CD4-positive, alpha-beta T cell treated with Interleukin-21 for 1 hour (primary cell): Measurements from ENCODE around the gene ERAP2.

Experiments
- DNase-seq: peaks from one replicate; pipeline ENCODE4 v3.0.0-alpha.2; 2020

ERAP2 gene

GRCh38 chr5:96934708-96935558, 58.6 kb downstream of the ERAP2 start:
- peak; percentile 96 for DNase-seq

GRCh38 chr5:96935559-96936430, 59.5 kb downstream of the ERAP2 start, which contains the start of gene LNPEP:
TSS of gene LNPEP (plus strand) at chr5:96936080. CDS start at chr5:96936156, 76 bp downstream.
- DNase-seq: peak; percentile 96

- DNase-seq: peak; percentile 49
These were observed 60.4 kb downstream of the ERAP2 start for GRCh38 chr5:96936431-96937320.

- no peak for DNase-seq
These were observed 64.3 kb downstream of the ERAP2 start for GRCh38 chr5:96940586-96940985.

GRCh38 chr5:96941140-96941539, 64.8 kb downstream of the ERAP2 start:
- DNase-seq: no peak

- DNase-seq: no peak
These were observed 65.8 kb downstream of the ERAP2 start for GRCh38 chr5:96942078-96942477.

GRCh38 chr5:96942911-96943310, 66.6 kb downstream of the ERAP2 start:
- no peak for DNase-seq

GRCh38 chr5:96943799-96944198, 67.5 kb downstream of the ERAP2 start:
- no peak for DNase-seq

GRCh38 chr5:96945144-96945897, 69.0 kb downstream of the ERAP2 start:
- DNase-seq: no peak

- no peak for DNase-seq
These were observed 70.1 kb downstream of the ERAP2 start for GRCh38 chr5:96946381-96946780.

GRCh38 chr5:96952118-96952750, 75.9 kb downstream of the ERAP2 start:
- no peak for DNase-seq

- DNase-seq: no peak
These were observed 76.9 kb downstream of the ERAP2 start for GRCh38 chr5:96952974-96953730.

- DNase-seq: no peak
These were observed 81.2 kb downstream of the ERAP2 start for GRCh38 chr5:96957254-96958049.

GRCh38 chr5:96958977-96959376, 82.7 kb downstream of the ERAP2 start:
- no peak for DNase-seq

- DNase-seq: peak; percentile 76
These were observed 84.8 kb downstream of the ERAP2 start for GRCh38 chr5:96961053-96961452.

- no peak for DNase-seq
These were observed 86.3 kb downstream of the ERAP2 start for GRCh38 chr5:96962540-96962991.

- peak; percentile 30 for DNase-seq
These were observed 87.0 kb downstream of the ERAP2 start for GRCh38 chr5:96963267-96963666.

- no peak for DNase-seq
These were observed 90.5 kb downstream of the ERAP2 start for GRCh38 chr5:96966801-96967200.

- DNase-seq: no peak
These were observed 91.1 kb downstream of the ERAP2 start for GRCh38 chr5:96967400-96967799.

GRCh38 chr5:96968074-96968473, 91.8 kb downstream of the ERAP2 start:
- no peak for DNase-seq
